Activated B cell treated with CpG ODN at 0.5 μM for 24 hours (primary cell): ENCODE results near the gene TRMT1. TPM values are rescaled to one million over a fixed set of nuclear protein-coding genes. Genes with fewer than 3 reads are reported as not detected.
A peak's percentile ranks its signal among the peaks of the same experiment; 100 is the strongest.

Source experiments
- ATAC-seq: fragments of 200-7000 bp; cut with Tn5 transposase; one replicate; pipeline ENCODE4 v1.10.0; 2021; ENCODE audit warnings: low read depth, mild to moderate bottlenecking, moderate library complexity
- CTCF ChIA-PET: fragments of 350-600 bp; sonication (Branson Sonifier 250); formaldehyde crosslinking; loops from one replicate; lab custom pipeline; 2021; ENCODE audit warnings: antibody characterized with exemption; lab: Charles Lee
- POLR2A ChIA-PET: fragments of 350-600 bp; sonication (Branson Sonifier 250); formaldehyde crosslinking; loops from one replicate; lab custom pipeline; 2021; ENCODE audit warnings: antibody characterized with exemption; lab: Charles Lee
- DNase-seq: peaks from one replicate; pipeline ENCODE4 v3.0.0; 2022
- H3K27ac Mint-ChIP-seq: one replicate; pipeline ENCODE4 v1.8.0; 2020; ENCODE audit warnings: mixed read lengths
- H3K27me3 Mint-ChIP-seq: one replicate; pipeline ENCODE4 v1.8.0; 2021; ENCODE audit warnings: mixed read lengths
- H3K36me3 Mint-ChIP-seq: one replicate; pipeline ENCODE4 v1.8.0; 2021; ENCODE audit warnings: low read depth, mixed read lengths
- H3K4me1 Mint-ChIP-seq: one replicate; pipeline ENCODE4 v1.8.0; 2021; ENCODE audit warnings: mixed read lengths
- H3K4me3 Mint-ChIP-seq: one replicate; pipeline ENCODE4 v1.8.0; 2020; ENCODE audit warnings: mild to moderate bottlenecking, mixed read lengths
- H3K9me3 Mint-ChIP-seq: one replicate; pipeline ENCODE4 v1.8.0; 2020; ENCODE audit warnings: mixed read lengths
- CTCF ChIP-seq: fragments of 200-600 bp; IDR thresholded peaks from one replicate; pipeline ENCODE4 v1.8.0; 2022; ENCODE audit warnings: antibody characterized with exemption, mild to moderate bottlenecking
- intact Hi-C: fragments of 100-400 bp; cut with micrococcal nuclease; formaldehyde crosslinking; loops from one replicate; pipeline ENCODE4 v1.15.1; 2024
- total RNA-seq: library from RNA; stranded (reverse); gene quantifications from 2 replicates; pipeline ENCODE4 v1.2.3, GENCODE V29; 2022

TRMT1 gene
- total RNA-seq, 1 donor from 2014 or later, result 113 TPM

- ATAC-seq (peak; percentile 56), DNase-seq (peak; percentile 73)
- Mint-ChIP-seq H3K4me1 (peaks cover 36% of the 10 kb centered on the region), H3K36me3 (peaks cover 4% of the 10 kb centered on the region), H3K4me3 (peak overlapping the region; percentile 29), H3K27me3 (no peaks in the 10 kb centered on the region), H3K9me3 (no peaks in the 10 kb centered on the region), H3K27ac (peak overlapping the region; percentile 95)
- POLR2A ChIA-PET, result interaction anchor here (0.8 to 4.5 kb wide), 15 partner anchors 11 to 209 kb away, joined by 3 to 125 read pairs (median 8); partner anchors contain the start of genes IER2, LYL1, NACC1 and STX10
- peak; percentile 71 for TF ChIP-seq CTCF
- intact Hi-C loops, result loop anchor here (1.0 to 2.0 kb wide), 6 partner anchors 11 to 203 kb away; partner anchors contain the start of gene GCDH
- CTCF ChIA-PET, result interaction anchor here (0.6 to 5.0 kb wide), 22 partner anchors 11 to 334 kb away, joined by 3 to 106 read pairs (median 4); partner anchors contain the start of genes NFIX and RNASEH2A
Measured at GRCh38 chr19:13093407-13094105, 23.0 kb downstream of the TRMT1 start.

- no peaks in the 10 kb centered on the region for H3K9me3 Mint-ChIP-seq
- ATAC-seq, result no peak
- ChIA-PET CTCF (interaction anchor here (0.9 to 5.0 kb wide), 6 partner anchors 10 to 127 kb away, joined by 3 to 106 read pairs (median 28); partner anchors contain the start of gene NFIX), POLR2A (interaction anchor here (3.1 to 4.5 kb wide), 2 partner anchors 12 to 115 kb away, joined by 28 to 125 read pairs; partner anchors contain the start of gene LYL1)
- peaks cover 2% of the 10 kb centered on the region for H3K27me3 Mint-ChIP-seq
- intact Hi-C loops, result loop anchor here (1.0 kb wide), 2 partner anchors 109 to 127 kb away; no protein-coding TSS in a partner anchor
- H3K27ac Mint-ChIP-seq, result no peak overlapping the region
- peaks cover 30% of the 10 kb centered on the region for H3K4me1 Mint-ChIP-seq
- no peak for TF ChIP-seq CTCF
- H3K4me3 Mint-ChIP-seq, result no peak overlapping the region
- DNase-seq, result no peak
- peaks cover 2% of the 10 kb centered on the region for H3K36me3 Mint-ChIP-seq
Measured at GRCh38 chr19:13092606-13093235, 23.8 kb downstream of the TRMT1 start.

GRCh38 chr19:13092158-13092543 is 24.4 kb downstream of the TRMT1 start:
- peaks cover 2% of the 10 kb centered on the region for H3K36me3 Mint-ChIP-seq
- TF ChIP-seq CTCF, result no peak

GRCh38 chr19:13091400-13092157 is 25.0 kb downstream of the TRMT1 start:
- ATAC-seq (no peak), DNase-seq (no peak)
- intact Hi-C loops, result no loop called here
- peaks cover 25% of the 10 kb centered on the region for H3K4me1 Mint-ChIP-seq
- peaks cover 2% of the 10 kb centered on the region for H3K27me3 Mint-ChIP-seq
- H3K9me3 Mint-ChIP-seq, result no peaks in the 10 kb centered on the region
- ChIA-PET POLR2A (interaction anchor here (0.6 to 0.7 kb wide), 4 partner anchors 13 to 72 kb away, joined by 3 to 9 read pairs (median 6); no protein-coding TSS in a partner anchor), CTCF (interaction anchor here (1.2 to 1.5 kb wide), 3 partner anchors 30 to 126 kb away, joined by 3 to 9 read pairs (median 5); no protein-coding TSS in a partner anchor)
- peaks cover 2% of the 10 kb centered on the region for H3K36me3 Mint-ChIP-seq
- no peak overlapping the region for H3K4me3 Mint-ChIP-seq
- H3K27ac Mint-ChIP-seq, result no peak overlapping the region
- TF ChIP-seq CTCF, result no peak

More at GRCh38 chr19:13092158-13092543, 24.4 kb downstream of the TRMT1 start:
- ATAC-seq (no peak), DNase-seq (no peak)
- intact Hi-C loops, result no loop called here
- H3K4me1 Mint-ChIP-seq, result peaks cover 30% of the 10 kb centered on the region
- H3K4me3 Mint-ChIP-seq, result no peak overlapping the region
- H3K9me3 Mint-ChIP-seq, result no peaks in the 10 kb centered on the region
- H3K27me3 Mint-ChIP-seq, result peaks cover 2% of the 10 kb centered on the region
- no peak overlapping the region for H3K27ac Mint-ChIP-seq
- ChIA-PET POLR2A (interaction anchor here (0.7 kb wide), 1 partner anchor 21 kb away, joined by 3 read pairs; no protein-coding TSS in a partner anchor), CTCF (interaction anchor here (1.2 to 5.0 kb wide), 3 partner anchors 114 to 127 kb away, joined by 5 to 106 read pairs (median 9); no protein-coding TSS in a partner anchor)
